Mammary epithelial cell (primary cell): ENCODE data around the gene TTC7B.

Experiments used
- EZH2 ChIP-seq: IDR thresholded peaks from 2 replicates; pipeline ENCODE4 v1.6.1; 2012; ENCODE audit warnings: low read length, inconsistent platforms, borderline replicate concordance
- TF ChIP-seq, protein P1 (sequence below), 2 donors: IDR thresholded peaks in 1 of 2; conservative IDR thresholded peaks in 1 of 2; 2 replicates each; pipeline ENCODE4 v1.5.1; 2011 to 2012; ENCODE audit warnings: inconsistent platforms in 2 of 2, low read length in 2 of 2, mild to moderate bottlenecking in 2 of 2, control low read depth in 1 of 2, low read depth in 1 of 2; ENCODE audit not compliant: insufficient read depth in 1 of 2; ENCODE audit errors: extremely low read depth in 1 of 2

DNA sequence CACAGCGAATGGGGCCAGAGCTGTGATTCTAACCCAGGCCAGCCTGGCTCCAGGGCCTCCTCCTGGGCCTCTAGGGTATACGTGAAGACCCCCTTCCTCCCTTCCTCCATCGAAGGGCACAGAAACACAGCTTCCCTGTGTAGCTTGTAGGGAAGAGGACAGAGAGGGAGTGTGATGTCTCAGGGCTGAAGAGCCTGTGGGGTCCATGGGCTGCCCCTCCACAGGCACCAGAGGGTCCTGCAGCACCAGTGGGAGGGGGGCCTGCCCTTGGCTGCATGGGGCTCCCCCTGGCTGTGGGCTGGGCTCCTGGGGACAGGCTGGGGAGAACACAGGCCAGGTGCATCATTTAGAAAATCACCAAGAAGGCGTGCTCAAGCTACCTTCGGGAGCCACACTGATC, 240.9 kb downstream of the TTC7B start:
- TF ChIP-seq, protein P1, sequence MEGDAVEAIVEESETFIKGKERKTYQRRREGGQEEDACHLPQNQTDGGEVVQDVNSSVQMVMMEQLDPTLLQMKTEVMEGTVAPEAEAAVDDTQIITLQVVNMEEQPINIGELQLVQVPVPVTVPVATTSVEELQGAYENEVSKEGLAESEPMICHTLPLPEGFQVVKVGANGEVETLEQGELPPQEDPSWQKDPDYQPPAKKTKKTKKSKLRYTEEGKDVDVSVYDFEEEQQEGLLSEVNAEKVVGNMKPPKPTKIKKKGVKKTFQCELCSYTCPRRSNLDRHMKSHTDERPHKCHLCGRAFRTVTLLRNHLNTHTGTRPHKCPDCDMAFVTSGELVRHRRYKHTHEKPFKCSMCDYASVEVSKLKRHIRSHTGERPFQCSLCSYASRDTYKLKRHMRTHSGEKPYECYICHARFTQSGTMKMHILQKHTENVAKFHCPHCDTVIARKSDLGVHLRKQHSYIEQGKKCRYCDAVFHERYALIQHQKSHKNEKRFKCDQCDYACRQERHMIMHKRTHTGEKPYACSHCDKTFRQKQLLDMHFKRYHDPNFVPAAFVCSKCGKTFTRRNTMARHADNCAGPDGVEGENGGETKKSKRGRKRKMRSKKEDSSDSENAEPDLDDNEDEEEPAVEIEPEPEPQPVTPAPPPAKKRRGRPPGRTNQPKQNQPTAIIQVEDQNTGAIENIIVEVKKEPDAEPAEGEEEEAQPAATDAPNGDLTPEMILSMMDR (conservative IDR thresholded peaks at IDR 0.05 in 1 of 2, IDR thresholded peaks at IDR 0.05 in 1 of 2; ENCODE audit: extremely low read depth in 1 of 2, insufficient read depth in 1 of 2, low read depth in 1 of 2, low read length in 2 of 2): no peak
- TF ChIP-seq EZH2: no peak
